H1 (cell line): Measurements from ENCODE around the gene PRICKLE3.

Experiments used
- CTCF ChIP-seq, 3 experiments: IDR thresholded peaks; 1 replicate in 2 of 3; 2 replicates in 1 of 3; pipeline versions ENCODE4 v1.5.1 to v1.6.1; 2011; ENCODE audit warnings: low read length in 3 of 3, mild to moderate bottlenecking in 3 of 3, inconsistent platforms in 2 of 3, low read depth in 1 of 3, moderate library complexity in 1 of 3; ENCODE audit not compliant: insufficient read depth in 1 of 3; ENCODE audit errors: control extremely low read depth in 1 of 3
- EZH2 ChIP-seq: fragments of 200-600 bp; sonication (generic); IDR thresholded peaks from 2 replicates; pipeline ENCODE4 v1.7.1; 2012; ENCODE audit warnings: low read depth, mild to moderate bottlenecking, moderate library complexity, low read length, inconsistent platforms; ENCODE audit not compliant: severe bottlenecking
- SIX5 ChIP-seq: IDR thresholded peaks from 2 replicates; pipeline ENCODE4 v1.6.1; 2011; ENCODE audit warnings: mild to moderate bottlenecking, low read depth, low read length
- SUZ12 ChIP-seq: fragments of 200-600 bp; sonication (generic); IDR thresholded peaks from 2 replicates; pipeline ENCODE4 v1.6.1; 2012; ENCODE audit warnings: mild to moderate bottlenecking, inconsistent platforms, low read length, moderate library complexity, mixed read lengths
- ZNF274 ChIP-seq: IDR thresholded peaks from 2 replicates; pipeline ENCODE4 v1.7.0; 2012; ENCODE audit warnings: low read length, borderline replicate concordance; ENCODE audit errors: extremely low read depth

GRCh38 chrX:49155900-49156837 is 30.0 kb downstream of the PRICKLE3 start:
- TF ChIP-seq CTCF (IDR thresholded peaks at IDR 0.05; ENCODE audit: control extremely low read depth in 1 of 3, insufficient read depth in 1 of 3, low read depth in 1 of 3, low read length in 3 of 3) (peak in 2 of 3 experiments; percentile 64 to 65; a peak in 3 of 4 replicates), EZH2 (no peak), SIX5 (no peak), SUZ12 (no peak), ZNF274 (no peak)
